ENCODE data around the gene RASGRP1.

RASGRP1 gene

GRCh38 chr15:38560456-38560926 is 4.1 kb downstream of the RASGRP1 start:
- H3K4me3 ChIP-seq (ENCODE audit: low read depth, low read length): no peak overlapping the region
- DNase-seq (ENCODE audit: low read depth): no peak
- TF ChIP-seq CTCF (IDR thresholded peaks at IDR 0.05; ENCODE audit: control insufficient read depth, extremely low read depth, insufficient read depth): no peak

- H3K4me3 ChIP-seq (ENCODE audit: low read depth, low read length): no peak overlapping the region
- DNase-seq (ENCODE audit: low read depth): no peak
- no peak for TF ChIP-seq CTCF (IDR thresholded peaks at IDR 0.05; ENCODE audit: control insufficient read depth, extremely low read depth, insufficient read depth)
Measured at GRCh38 chr15:38559636-38560307, 4.8 kb downstream of the RASGRP1 start.

- TF ChIP-seq CTCF (IDR thresholded peaks at IDR 0.05; ENCODE audit: control insufficient read depth, extremely low read depth, insufficient read depth): no peak
- no peak for DNase-seq (ENCODE audit: low read depth)
- no peak overlapping the region for H3K4me3 ChIP-seq (ENCODE audit: low read depth, low read length)
Measured at GRCh38 chr15:38559131-38559530, 5.5 kb downstream of the RASGRP1 start.

- TF ChIP-seq CTCF (IDR thresholded peaks at IDR 0.05; ENCODE audit: control insufficient read depth, extremely low read depth, insufficient read depth): no peak
- no peak for DNase-seq (ENCODE audit: low read depth)
- H3K4me3 ChIP-seq (ENCODE audit: low read depth, low read length): no peak overlapping the region
Measured at GRCh38 chr15:38558372-38559059, 6.1 kb downstream of the RASGRP1 start.

- no peak for TF ChIP-seq CTCF (IDR thresholded peaks at IDR 0.05; ENCODE audit: control insufficient read depth, extremely low read depth, insufficient read depth)
- no peak for DNase-seq (ENCODE audit: low read depth)
- H3K4me3 ChIP-seq (ENCODE audit: low read depth, low read length): no peak overlapping the region
Measured at GRCh38 chr15:38557921-38558320, 6.7 kb downstream of the RASGRP1 start.

GRCh38 chr15:38555686-38556334 is 8.8 kb downstream of the RASGRP1 start:
- TF ChIP-seq CTCF (IDR thresholded peaks at IDR 0.05; ENCODE audit: control insufficient read depth, extremely low read depth, insufficient read depth): no peak
- no peak overlapping the region for H3K4me3 ChIP-seq (ENCODE audit: low read depth, low read length)
- no peak for DNase-seq (ENCODE audit: low read depth)
